Measurements from ENCODE around the gene ACSS1.

Gene ACSS1

GRCh38 chr20:25046181-25046641 is 11.7 kb downstream of the ACSS1 start:
- no peak for DNase-seq (ENCODE audit: low spot score)

- no peak for DNase-seq (ENCODE audit: low spot score)
These were observed 12.6 kb downstream of the ACSS1 start for GRCh38 chr20:25045343-25045712.

GRCh38 chr20:25044660-25045342 is 13.1 kb downstream of the ACSS1 start:
- DNase-seq (ENCODE audit: low spot score), result no peak

- DNase-seq (ENCODE audit: low spot score), result no peak
These were observed 13.7 kb downstream of the ACSS1 start for GRCh38 chr20:25044261-25044560.

- no peak for DNase-seq (ENCODE audit: low spot score)
These were observed 14.3 kb downstream of the ACSS1 start for GRCh38 chr20:25043499-25044260.

GRCh38 chr20:25042531-25043498 is 15.1 kb downstream of the ACSS1 start:
- no peak for DNase-seq (ENCODE audit: low spot score)

- DNase-seq (ENCODE audit: low spot score), result no peak
These were observed 16.0 kb downstream of the ACSS1 start for GRCh38 chr20:25041813-25042530.

- no peak for DNase-seq (ENCODE audit: low spot score)
These were observed 17.5 kb downstream of the ACSS1 start for GRCh38 chr20:25040438-25040831.

- no peak for DNase-seq (ENCODE audit: low spot score)
These were observed 18.1 kb downstream of the ACSS1 start for GRCh38 chr20:25039697-25040437.

- no peak for DNase-seq (ENCODE audit: low spot score)
These were observed 19.3 kb downstream of the ACSS1 start for GRCh38 chr20:25038591-25039015.

- no peak for DNase-seq (ENCODE audit: low spot score)
These were observed 19.9 kb downstream of the ACSS1 start for GRCh38 chr20:25038103-25038410.

GRCh38 chr20:25037288-25038102 is 20.4 kb downstream of the ACSS1 start:
- DNase-seq (ENCODE audit: low spot score), result no peak

GRCh38 chr20:25036331-25036936 is 21.5 kb downstream of the ACSS1 start:
- DNase-seq (ENCODE audit: low spot score), result no peak

GRCh38 chr20:25035921-25036320 is 22.0 kb downstream of the ACSS1 start:
- DNase-seq (ENCODE audit: low spot score), result no peak

- DNase-seq (ENCODE audit: low spot score), result no peak
These were observed 24.0 kb downstream of the ACSS1 start for GRCh38 chr20:25033924-25034300.

- DNase-seq (ENCODE audit: low spot score), result no peak
These were observed 24.5 kb downstream of the ACSS1 start for GRCh38 chr20:25033265-25033923.

- peak; percentile 90 for DNase-seq (ENCODE audit: low spot score)
These were observed 25.3 kb downstream of the ACSS1 start for GRCh38 chr20:25032478-25033264.

GRCh38 chr20:25032065-25032477 is 25.9 kb downstream of the ACSS1 start:
- DNase-seq (ENCODE audit: low spot score), result peak; percentile 75

GRCh38 chr20:25031241-25031640 is 26.7 kb downstream of the ACSS1 start:
- DNase-seq (ENCODE audit: low spot score), result no peak
